ENCODE data around the gene DUOXA2.
"Not testable (repeated sequence)": the region's sequence is repeated elsewhere in the genome, so short reads cannot be mapped to it uniquely, and the experiment has no call there.

The DUOXA2 gene

DNA sequence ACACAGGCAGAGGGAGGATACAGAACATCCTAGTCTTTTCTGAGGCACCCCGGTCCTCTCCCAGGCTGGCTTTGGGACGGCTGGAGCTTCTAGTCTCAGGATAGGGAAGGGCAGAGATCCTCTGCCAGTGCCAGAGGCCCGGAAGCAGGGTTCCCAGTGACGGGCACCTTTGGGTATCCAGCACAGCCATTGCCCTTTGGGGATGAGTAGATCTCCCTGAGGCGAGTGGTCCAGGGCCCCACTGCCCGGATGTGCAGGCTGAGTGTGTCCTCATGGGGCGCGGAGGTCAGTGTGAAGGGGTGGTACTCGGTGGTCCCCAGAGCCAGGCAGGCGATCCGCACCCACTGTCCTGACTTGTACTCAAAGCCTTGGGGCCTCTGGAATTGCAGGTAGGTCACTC is 18.5 kb upstream of the DUOXA2 start:
- no peak for DNase-seq (ENCODE audit: low spot score)

DNA sequence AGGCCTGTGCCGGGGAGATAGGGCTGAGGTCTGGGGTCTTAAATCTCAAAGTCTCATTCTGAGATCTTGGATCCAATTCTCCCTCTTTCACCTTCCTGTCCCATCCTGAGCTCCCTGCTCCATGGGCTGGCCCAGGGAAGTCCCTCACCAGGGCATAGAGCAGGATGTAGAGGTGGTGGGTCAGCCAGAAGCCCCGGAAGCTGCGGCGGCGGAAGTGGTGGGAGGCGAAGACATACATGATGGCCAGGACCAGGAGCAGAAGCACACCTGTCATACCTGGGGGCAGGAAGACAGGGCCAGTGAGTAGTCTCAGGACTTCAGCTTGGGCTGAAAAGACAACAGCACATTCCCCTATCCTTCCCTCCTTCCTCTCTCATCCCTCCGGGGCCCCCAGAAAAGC is 16.7 kb upstream of the DUOXA2 start:
- no peak for DNase-seq (ENCODE audit: low spot score)

DNA sequence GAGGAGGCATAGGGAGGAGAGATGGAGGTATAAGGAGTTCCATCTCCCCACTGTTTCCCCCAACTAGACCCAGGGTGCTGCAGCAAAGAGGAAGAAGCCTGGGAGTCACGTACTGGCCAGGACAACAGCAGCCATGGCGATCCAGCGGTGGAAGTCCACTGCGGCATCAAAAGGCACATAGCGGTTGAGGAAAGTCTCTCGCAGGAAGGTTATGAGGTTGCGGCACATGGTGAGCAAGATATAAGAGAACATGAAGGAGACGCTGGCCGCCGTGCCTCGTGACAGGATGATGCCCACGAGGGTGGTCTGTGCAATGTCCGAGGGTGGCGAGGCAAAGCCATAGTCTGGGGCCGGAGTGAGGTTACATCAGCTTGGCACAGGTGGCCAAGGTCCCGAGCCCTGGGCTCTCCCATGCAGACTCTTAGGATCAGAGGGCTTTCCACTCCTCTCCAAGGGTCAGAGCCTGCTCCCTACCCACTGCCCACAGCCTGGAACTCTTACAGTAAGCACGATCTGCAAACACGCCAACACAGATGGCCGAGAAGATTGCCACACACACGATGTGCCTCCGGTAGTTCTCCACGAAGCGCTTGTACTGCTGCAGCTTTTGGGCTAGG is 14.5 kb upstream of the DUOXA2 start:
- no peak for DNase-seq (ENCODE audit: low spot score)

DNA sequence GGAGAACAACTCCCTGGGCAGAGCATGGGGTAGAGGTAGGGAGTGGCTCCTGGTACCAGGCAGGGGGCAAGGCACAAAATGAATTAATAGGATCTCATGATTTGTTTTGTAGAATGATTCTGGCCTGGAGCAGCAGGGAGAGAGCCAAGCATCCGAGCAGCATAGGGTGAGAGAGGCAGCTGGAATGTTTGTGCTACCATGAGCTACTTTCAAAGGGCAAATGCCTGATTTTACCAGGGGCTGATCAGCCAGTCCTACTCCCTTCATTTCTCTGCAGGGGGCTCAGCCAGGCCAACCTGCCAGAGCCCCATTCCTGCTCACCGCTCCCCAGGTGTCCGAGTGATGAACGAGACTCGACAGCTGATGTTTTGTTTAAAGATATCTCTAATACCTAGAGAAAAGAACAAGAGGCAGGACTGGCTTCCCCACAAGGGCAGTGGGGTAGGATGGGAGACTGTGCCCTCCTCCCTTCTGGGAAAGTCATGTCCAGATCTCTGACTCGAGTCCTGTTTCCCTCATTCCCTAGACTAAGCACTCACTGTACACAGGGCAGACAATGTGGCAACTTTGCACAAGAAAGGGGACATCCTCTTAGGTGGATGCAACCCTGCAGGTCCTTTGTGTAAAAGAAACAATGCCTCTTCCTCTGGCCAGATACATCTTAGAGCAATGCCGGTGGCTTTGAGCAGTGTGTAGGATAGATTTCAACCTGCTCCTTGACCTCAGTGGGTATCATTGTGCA is 13.1 kb upstream of the DUOXA2 start:
- DNase-seq (ENCODE audit: low spot score): no peak

DNA sequence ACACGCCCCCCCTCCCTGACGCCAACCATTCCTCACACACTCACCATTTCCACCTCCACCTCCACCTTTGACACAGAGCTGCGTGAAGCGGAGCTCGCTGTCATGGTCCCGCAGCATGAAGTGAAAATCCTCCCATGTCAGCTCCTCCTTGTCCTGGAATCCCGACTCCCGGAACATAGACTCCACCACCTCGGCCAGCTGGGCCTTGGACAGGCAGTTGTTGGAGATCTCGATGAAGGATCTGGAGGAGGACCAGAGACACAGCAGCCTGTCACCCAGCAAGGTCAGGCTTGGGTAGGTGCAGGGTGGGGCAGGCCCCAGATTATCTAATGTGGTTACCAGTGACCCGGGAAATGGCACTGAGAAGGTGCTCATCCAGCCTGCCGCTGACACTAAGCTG is 12.4 kb upstream of the DUOXA2 start:
- no peak for DNase-seq (ENCODE audit: low spot score)

DNA sequence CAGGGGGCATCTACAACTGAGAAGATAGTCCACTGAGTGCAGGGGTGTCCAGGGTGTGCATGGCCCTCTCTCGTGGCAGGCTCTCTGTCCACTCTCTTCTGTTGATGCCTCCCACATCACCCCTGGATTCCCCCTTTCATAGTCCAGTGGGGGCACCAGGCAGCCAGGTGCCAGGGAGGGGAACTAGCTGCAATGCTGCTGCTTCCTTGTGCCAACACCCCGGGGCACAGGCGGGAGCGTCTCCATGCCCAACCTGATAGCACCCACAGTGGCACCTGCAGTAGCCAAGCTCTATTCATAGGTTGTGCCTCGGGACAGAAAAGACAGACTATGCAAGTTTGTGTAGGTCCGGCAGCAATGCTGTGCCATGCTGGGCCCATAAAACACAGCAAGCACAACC is 11.9 kb upstream of the DUOXA2 start:
- no peak for DNase-seq (ENCODE audit: low spot score)

DNA sequence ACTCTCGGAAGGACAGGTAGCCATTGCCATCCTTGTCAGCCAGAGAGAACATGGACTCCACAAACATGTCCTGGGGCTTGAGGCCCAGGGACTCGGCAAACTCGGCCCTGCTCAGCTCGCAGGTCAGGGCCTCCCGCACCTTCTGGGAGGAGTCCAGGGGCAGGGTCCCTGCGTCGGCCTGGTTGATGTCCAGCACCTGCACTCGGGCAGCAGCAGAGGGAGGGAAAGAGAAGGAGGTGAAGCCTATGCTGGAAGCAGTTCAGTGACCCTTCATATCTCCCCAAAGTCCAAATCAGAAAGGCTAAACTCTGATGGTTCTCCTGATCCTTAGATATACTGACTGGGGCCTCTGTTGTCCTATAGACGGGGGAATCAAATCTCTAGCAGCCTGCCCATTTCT is 10.0 kb upstream of the DUOXA2 start:
- DNase-seq (ENCODE audit: low spot score): not testable (repeated sequence)

DNA sequence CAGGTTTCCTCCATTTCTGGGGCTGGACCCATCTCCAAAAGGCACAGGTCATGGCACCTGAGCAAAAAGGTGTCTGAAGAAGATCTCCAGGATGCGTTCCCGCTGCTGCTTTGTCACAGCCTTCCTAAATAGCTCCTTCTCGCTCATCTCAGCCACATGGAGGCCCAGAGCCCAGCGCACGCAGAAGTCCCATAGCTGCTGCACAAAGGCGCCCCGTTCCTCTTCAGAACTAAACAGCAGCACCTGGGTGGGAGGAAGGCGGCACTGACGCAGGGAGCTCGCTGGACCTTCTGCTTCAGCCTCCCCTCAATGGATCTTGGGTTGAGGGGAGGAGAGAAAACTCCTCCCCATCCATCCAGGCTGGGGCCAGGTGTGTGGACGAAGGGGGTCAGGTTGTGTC is 8.5 kb upstream of the DUOXA2 start:
- no peak for DNase-seq (ENCODE audit: low spot score)

DNA sequence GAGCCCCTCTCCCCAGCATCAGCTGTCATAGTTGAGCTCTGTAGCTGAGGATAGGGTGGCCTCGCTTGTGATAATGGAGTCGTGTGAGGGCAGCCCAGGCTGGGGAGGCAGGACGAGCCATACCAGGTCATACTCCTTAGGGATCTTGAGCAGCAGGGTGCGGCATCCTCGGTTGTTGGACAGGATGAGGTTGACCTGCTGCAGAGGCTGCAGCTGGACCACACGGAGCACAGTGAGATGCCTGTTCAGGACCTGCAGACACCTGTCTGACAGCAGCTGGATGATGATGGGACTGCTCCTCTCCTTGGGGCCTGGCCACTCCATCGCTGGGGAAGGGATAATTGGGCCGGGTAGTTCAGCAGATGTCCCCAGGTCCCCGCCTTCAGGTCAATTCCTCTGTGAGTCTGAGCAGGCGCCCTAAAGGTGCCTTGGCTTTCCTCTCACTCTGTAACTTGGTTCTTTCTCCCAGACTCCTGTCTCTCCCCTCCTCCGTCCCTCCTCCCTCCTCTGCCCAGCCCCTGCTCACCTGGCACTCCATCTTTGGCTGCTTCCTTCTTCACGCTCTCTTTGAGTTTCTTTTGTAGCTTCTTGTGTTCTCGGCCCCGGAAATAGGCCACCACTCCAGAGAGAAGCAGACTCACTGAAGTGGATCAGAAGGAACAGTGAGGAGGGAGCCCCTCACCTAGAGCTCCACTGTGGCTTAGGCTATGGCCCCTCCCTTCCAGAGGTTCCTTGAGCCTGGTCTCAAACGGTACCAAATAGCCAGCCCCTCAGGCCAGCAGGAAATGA is 7.9 kb upstream of the DUOXA2 start:
- no peak for DNase-seq (ENCODE audit: low spot score)

DNA sequence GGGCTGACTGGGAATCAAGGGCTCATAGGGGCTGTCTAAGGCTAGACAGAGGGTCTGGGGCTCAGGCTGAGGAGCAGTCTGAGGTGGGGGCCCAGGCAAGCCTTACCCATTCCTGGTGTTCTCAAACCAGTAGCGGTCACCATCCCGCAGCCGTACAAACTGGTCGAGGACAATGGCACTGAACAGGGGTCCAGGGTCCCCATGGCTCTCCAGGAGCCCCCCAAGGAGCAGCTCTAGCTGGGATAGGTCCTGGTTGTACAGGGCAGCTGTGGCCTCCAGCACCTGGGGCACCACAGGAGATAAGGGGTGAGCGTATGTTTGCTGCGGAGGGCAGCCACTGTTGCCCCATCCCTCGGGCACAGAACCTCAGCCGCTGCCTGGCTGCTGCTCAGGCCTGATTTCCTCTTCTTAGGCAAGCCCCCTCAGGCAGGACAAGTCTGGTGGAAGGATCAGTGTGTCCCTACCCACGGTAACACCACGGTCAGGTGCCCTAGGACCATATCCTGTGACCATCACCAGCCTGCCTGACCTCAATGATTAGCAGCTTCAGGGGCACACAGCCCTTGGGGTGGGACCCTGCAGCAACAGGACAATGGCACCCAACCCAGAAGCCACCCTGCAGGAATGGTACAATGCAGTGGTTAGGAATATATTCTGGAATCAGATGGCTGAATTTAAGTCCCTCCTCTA is 6.0 kb upstream of the DUOXA2 start:
- DNase-seq (ENCODE audit: low spot score): no peak

DNA sequence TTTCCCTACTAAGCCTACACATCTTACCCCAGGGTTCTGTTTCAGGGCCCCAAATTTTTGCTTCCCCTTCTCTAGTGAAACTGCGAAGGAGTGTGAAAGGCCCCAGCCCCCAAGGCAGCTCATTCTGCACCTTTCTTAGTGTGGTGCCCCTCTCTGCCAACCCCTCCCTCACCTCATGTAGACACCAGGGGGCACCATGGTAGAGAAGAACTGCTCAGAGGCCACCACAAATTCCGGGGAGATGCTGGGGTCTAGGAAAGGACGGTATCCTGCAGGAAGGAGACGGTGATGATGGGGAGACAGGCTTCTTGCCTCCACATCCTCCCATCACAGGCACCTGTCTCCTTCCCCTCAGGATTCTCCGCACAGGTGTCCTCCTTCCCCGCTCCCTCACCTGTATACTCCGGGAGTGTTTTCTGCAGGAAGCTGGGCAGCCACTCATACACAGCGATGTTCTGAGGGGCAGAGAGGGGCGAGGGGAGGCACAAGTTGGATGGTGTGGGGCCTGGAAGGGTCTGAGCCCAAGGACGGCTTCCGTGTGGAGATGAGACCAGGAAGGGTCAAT is 3.8 kb upstream of the DUOXA2 start:
- no peak for DNase-seq (ENCODE audit: low spot score)

DNA sequence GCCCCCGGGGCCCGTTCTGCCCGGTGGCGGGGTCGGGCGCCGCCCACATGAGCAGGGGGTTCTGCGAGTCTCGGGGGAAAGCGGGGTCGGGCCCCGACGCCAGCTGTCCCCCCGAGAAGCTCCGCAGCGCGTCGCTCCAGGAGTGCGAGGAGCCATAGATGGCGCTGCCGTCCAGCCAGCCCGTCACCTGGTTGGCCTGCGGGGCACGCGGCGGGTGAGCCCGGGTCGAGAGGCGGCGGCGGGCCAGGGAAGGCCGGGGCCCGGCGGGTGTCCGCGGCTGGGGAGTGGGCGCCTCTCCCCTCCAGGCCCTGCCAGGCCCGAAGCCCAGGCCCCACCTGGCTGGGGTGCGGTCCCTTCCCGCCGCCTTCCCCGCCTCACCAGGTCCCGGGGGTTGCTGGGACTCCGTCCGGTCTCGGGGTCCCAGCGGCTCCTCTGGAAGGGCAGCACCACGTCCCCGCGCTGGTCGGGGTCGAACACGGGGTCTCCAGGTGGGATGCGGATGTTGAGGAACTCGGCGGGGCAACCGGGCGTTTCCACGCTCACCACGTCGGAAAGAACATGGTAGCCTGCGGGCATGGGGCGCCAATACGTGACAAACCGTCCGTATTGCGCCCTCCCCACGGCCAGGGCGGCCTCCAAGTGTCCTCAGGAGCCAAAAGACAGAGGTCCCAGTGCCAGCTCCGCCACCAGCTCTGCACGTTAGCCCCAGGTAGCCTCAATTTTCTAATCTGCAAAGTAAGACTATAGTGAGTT is 2.6 kb upstream of the DUOXA2 start:
- no peak for DNase-seq (ENCODE audit: low spot score)

DNA sequence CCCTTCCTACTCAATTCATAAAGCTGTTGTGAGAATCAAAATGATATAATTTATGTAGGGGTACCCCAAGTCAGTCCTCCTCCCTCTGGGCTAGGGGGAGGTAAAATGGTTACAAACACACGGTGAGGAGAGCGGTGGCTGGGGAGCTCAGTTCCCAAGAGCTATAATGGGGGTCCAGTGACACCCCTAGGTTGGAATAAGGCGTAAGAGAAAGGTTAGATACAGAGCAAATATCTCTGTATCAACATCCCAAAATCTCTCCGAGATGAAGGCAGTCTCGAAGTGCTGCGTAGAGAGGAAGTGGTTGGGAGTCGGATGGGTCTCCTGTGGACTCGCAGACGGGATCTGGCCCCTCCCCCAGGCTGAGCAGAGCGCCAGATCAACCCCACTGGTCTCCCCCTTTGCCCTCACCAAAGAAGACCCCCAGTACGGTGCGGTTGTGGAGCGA is 2.0 kb upstream of the DUOXA2 start:
- DNase-seq (ENCODE audit: low spot score): no peak

DNA sequence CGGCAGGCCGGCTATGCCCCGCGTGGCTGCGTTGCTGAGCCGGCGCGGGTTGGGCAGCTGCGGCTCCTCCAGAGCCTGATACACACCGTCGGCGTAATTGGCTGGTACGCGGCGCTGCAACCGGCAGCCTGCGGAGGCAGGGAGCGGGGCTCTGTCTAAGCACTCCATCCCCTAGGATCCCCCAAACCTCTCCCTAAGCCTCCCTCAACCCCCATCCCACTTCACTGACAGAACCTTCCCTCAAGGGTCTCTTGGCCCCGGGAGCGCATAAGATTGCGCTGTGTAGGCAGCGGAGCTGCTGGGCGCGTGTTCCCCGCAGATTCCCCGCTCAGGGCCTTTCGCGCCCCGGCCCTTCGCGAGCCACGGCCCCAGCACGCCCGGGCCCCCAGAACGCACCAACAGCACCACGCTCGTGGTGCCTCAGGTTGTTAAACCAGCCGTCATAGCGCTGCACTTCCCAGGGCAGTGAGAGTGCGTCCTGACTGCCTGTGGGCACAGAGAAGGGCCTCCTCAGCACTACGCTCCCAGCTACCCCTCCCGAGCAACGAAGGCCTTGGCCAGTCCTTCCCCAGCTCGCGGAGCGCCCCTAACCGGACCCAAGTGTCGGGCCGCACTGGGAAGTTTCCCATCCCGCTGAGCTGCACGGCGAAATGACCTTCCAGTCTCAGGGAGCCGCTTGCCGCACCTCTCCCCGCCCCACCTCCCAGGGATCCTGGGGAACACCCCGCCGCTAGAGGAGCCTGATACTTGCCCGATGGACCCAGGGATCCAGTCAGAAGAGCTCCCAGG is 1.3 kb upstream of the DUOXA2 start:
- peak; percentile 9 for DNase-seq (ENCODE audit: low spot score)

DNA sequence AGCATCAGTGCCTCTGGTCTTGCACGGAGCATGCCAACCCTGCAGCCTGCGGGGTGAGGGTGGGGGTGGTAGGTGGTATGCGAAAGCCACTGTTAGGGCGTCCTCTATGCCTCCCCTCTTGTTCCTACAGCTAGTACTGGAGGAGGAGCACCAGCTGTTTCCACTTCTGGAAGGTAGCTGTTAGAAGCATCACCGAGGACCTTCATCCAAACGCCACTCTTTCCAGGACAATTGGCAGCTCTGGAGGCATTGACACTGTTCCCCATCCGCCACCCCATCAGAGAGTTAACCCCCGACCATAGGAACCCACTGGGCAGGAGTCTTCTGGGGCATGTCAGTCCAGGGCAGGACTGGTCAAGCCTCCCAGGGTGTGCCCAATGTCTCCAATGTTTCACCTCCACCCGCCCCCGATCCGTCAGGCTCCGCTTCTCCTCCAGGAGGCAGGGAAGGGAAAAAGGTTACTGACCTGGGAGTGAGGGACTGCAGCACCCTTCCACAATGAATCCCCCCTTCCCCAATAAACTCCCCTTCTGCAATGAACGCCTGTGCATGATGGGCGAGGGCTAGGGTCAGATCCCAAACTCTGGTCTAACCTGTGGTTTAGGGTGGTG is 641 bp upstream of the DUOXA2 start:
- no peak for DNase-seq (ENCODE audit: low spot score)

DNA sequence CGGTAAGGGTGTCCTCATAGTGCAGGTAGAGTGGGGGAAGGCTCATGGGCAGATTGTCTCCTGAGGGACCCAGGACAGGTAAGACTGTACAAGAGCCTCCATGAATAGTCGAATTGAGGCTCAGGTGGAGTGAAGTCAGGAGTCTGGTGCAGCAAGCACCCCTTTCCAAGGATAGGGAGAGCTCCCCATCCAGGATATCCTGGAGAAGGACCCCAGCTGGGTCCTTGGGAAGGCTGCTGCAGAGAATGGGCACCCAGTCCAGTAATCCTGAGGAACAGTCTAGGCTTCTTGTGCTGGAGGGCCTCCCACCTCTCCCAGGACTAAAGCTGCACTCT is 592 bp downstream of the DUOXA2 start:
- DNase-seq (ENCODE audit: low spot score): no peak

DNA sequence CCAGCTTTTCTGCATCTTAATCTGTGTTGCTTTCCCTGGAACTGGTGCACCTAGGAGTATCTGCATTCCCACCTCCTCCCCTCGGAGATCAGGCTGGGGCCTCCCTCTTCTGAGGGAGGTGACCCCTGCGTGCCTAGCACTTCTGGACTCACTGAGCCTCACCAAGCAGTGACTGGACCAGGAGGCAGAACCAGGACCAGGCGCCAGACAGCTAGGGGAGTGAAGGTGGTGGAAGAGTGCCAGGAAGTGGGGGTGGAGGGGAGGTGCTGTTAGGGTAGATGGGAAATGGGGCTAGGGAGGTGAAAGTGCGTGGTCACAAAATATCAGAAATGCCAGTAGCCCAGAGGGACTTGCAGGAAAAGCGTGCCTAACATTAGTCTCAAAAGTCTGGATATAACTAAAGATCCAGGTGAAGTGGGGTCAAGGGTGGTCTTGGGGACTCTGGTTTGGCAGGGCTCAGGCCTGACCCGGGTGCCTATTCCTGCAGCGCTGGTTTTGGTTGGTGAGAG is 1.2 kb downstream of the DUOXA2 start:
- no peak for DNase-seq (ENCODE audit: low spot score)

DNA sequence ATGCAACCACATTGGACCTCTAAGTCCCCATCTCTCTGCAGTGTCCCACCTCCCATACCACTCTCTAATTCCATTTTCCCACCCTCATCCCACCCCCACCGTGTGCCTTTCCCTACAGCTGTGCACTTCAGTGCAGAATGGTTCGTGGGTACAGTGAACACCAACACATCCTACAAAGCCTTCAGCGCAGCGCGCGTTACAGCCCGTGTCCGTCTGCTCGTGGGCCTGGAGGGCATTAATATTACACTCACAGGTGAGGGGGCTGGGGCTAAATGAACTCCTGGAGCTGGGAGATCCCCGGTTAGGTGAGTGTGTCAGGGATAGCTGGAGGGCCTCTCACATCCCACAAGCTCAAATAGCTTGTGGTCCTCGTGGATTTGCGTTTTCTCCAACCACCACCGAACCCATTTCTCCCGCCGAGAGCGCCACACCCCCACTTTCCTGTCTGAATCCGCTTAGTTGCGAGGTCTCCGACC is 1.9 kb downstream of the DUOXA2 start:
- DNase-seq (ENCODE audit: low spot score): no peak

DNA sequence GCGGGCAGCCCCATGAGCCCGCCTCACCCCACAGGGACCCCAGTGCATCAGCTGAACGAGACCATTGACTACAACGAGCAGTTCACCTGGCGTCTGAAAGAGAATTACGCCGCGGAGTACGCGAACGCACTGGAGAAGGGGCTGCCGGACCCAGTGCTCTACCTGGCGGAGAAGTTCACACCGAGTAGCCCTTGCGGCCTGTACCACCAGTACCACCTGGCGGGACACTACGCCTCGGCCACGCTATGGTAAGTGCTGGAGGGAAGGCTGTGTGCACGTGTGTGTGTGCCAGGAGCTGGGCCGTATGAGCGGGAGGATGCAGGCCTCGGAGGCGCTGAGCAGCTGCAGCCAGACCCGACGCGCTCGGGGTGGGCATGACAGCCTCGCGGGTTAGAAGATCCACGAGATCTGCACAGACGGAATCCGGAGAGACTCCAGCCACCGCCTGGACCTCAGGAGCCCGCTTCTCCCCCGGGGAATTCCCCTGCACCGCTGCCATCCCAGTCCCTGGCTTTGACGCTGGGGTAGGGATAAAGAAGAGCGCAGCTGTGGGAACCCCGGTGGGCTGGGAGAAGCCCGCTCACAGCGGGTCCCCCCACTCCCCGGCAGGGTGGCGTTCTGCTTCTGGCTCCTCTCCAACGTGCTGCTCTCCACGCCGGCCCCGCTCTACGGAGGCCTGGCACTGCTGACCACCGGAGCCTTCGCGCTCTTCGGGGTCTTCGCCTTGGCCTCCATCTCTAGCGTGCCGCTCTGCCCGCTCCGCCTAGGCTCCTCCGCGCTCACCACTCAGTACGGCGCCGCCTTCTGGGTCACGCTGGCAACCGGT is 2.6 kb downstream of the DUOXA2 start:
- DNase-seq (ENCODE audit: low spot score): no peak
